ENCODE data around the gene CCN5.

CCN5 gene

DNA sequence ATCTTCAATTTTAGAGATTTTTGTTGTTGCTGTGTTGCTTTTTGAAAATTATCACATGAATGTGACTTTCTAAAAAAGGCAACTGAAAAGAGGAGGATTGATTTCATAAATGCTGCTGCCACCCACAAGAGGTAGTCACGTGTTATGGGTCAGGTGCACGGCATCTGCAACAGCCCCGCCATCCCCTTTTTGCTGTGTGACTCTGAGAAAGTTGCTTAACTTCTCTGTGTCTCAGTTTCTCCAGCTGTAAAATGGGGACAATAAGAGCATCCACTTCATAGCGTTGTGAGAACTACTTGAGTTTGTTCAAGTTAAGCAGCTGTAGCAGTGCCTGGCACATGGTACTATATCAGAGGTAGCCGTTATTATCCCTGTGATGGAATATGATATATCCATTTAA lies 10.7 kb downstream of the CCN5 start:
- no peak overlapping the region for H2AK5ac ChIP-seq (ENCODE audit: low read length, severe bottlenecking)
- peaks cover 14% of the 10 kb centered on the region for H3K4me1 ChIP-seq (ENCODE audit: control insufficient read depth, insufficient read depth, low read depth, low read length)
- H3K27ac ChIP-seq (ENCODE audit: low read length, poor library complexity, severe bottlenecking), result no peak overlapping the region
- H3K36me3 ChIP-seq (ENCODE audit: control insufficient read depth in 1 of 2, insufficient read depth in 2 of 2, low read depth in 1 of 2, low read length in 2 of 2), result peaks cover 0 to 63% of the 10 kb centered on the region in 2 experiments
- H2AFZ ChIP-seq (ENCODE audit: low read depth, low read length), result no peak overlapping the region
- H3K18ac ChIP-seq (ENCODE audit: low read depth in 1 of 2, low read length in 2 of 2), result no peak overlapping the region
- H3K79me1 ChIP-seq (replicated peaks; ENCODE audit: low read length, poor library complexity, severe bottlenecking), result no peaks in the 10 kb centered on the region
- H2BK15ac ChIP-seq (ENCODE audit: low read depth, poor library complexity, severe bottlenecking), result no peak overlapping the region
- no peak overlapping the region for H3K4ac ChIP-seq (ENCODE audit: low read depth in 1 of 2, low read length in 2 of 2)
- H2BK5ac ChIP-seq (ENCODE audit: low read depth, low read length, poor library complexity, severe bottlenecking), result no peak overlapping the region
- H3K9ac ChIP-seq (ENCODE audit: low read length), result no peak overlapping the region
- H4K91ac ChIP-seq (ENCODE audit: low read length), result no peak overlapping the region
- no peaks in the 10 kb centered on the region for H3K27me3 ChIP-seq (ENCODE audit: control insufficient read depth in 1 of 2, insufficient read depth in 1 of 2, low read length in 2 of 2)
- H2BK12ac ChIP-seq (ENCODE audit: low read length in 2 of 2), result no peak overlapping the region
- no peak for DNase-seq
- H3K23ac ChIP-seq (ENCODE audit: low read length in 2 of 2), result no peak overlapping the region
- no peak overlapping the region for H4K8ac ChIP-seq (ENCODE audit: low read length)
- H3K14ac ChIP-seq (ENCODE audit: low read length in 2 of 2), result no peak overlapping the region
- no peak overlapping the region for H2BK120ac ChIP-seq (ENCODE audit: low read depth, low read length)
- no peaks in the 10 kb centered on the region for H3K9me3 ChIP-seq (ENCODE audit: control insufficient read depth, low read length)
- H3K4me2 ChIP-seq (ENCODE audit: low read length, poor library complexity, severe bottlenecking), result no peak overlapping the region
- WGBS, result 80% methylated on average over 4 of the region's 5 CpGs
- H3K4me3 ChIP-seq (ENCODE audit: insufficient read depth in 1 of 2, low read depth in 1 of 2, low read length in 2 of 2), result no peak overlapping the region

DNA sequence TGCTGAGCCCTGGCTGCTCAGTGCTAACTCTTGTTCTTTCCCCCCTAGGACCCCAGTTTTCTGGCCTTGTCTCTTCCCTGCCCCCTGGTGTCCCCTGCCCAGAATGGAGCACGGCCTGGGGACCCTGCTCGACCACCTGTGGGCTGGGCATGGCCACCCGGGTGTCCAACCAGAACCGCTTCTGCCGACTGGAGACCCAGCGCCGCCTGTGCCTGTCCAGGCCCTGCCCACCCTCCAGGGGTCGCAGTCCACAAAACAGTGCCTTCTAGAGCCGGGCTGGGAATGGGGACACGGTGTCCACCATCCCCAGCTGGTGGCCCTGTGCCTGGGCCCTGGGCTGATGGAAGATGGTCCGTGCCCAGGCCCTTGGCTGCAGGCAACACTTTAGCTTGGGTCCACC lies 11.9 kb downstream of the CCN5 start:
- no peak overlapping the region for H2BK15ac ChIP-seq (ENCODE audit: low read depth, poor library complexity, severe bottlenecking)

GRCh38 chr20:44727651-44728050 lies 12.5 kb downstream of the CCN5 start:
- Histone ChIP-seq H3K4ac (ENCODE audit: low read depth in 1 of 2, low read length in 2 of 2) (no peak overlapping the region), H3K4me1 (ENCODE audit: control insufficient read depth, insufficient read depth, low read depth, low read length) (peaks cover 14% of the 10 kb centered on the region), H3K27me3 (ENCODE audit: control insufficient read depth in 1 of 2, insufficient read depth in 1 of 2, low read length in 2 of 2) (no peaks in the 10 kb centered on the region), H2BK120ac (ENCODE audit: low read depth, low read length) (no peak overlapping the region), H3K36me3 (ENCODE audit: control insufficient read depth in 1 of 2, insufficient read depth in 2 of 2, low read depth in 1 of 2, low read length in 2 of 2) (peaks cover 3 to 49% of the 10 kb centered on the region in 2 experiments), H2BK15ac (ENCODE audit: low read depth, poor library complexity, severe bottlenecking) (no peak overlapping the region), H3K23ac (ENCODE audit: low read length in 2 of 2) (no peak overlapping the region), H3K9ac (ENCODE audit: low read length) (peak overlapping the region; percentile 8), H3K4me2 (ENCODE audit: low read length, poor library complexity, severe bottlenecking) (no peak overlapping the region), H3K27ac (ENCODE audit: low read length, poor library complexity, severe bottlenecking) (no peak overlapping the region), H4K8ac (ENCODE audit: low read length) (no peak overlapping the region), H3K4me3 (ENCODE audit: insufficient read depth in 1 of 2, low read depth in 1 of 2, low read length in 2 of 2) (no peak overlapping the region), H3K18ac (ENCODE audit: low read depth in 1 of 2, low read length in 2 of 2) (no peak overlapping the region), H2AFZ (ENCODE audit: low read depth, low read length) (no peak overlapping the region), H3K9me3 (ENCODE audit: control insufficient read depth, low read length) (no peaks in the 10 kb centered on the region), H3K14ac (ENCODE audit: low read length in 2 of 2) (no peak overlapping the region), H2BK12ac (ENCODE audit: low read length in 2 of 2) (no peak overlapping the region), H3K79me1 (replicated peaks; ENCODE audit: low read length, poor library complexity, severe bottlenecking) (no peaks in the 10 kb centered on the region), H2AK5ac (ENCODE audit: low read length, severe bottlenecking) (peak overlapping the region; percentile 43), H4K91ac (ENCODE audit: low read length) (no peak overlapping the region), H2BK5ac (ENCODE audit: low read depth, low read length, poor library complexity, severe bottlenecking) (no peak overlapping the region)
- WGBS, result 85% methylated on average over 2 of the region's 2 CpGs
- DNase-seq, result no peak

More for the DNA sequence above, 11.9 kb downstream of the CCN5 start:
- Histone ChIP-seq H2BK12ac (ENCODE audit: low read length in 2 of 2) (no peak overlapping the region), H3K4me2 (ENCODE audit: low read length, poor library complexity, severe bottlenecking) (no peak overlapping the region), H3K4me3 (ENCODE audit: insufficient read depth in 1 of 2, low read depth in 1 of 2, low read length in 2 of 2) (no peak overlapping the region), H3K27me3 (ENCODE audit: control insufficient read depth in 1 of 2, insufficient read depth in 1 of 2, low read length in 2 of 2) (no peaks in the 10 kb centered on the region), H3K14ac (ENCODE audit: low read length in 2 of 2) (no peak overlapping the region), H2AFZ (ENCODE audit: low read depth, low read length) (no peak overlapping the region), H3K36me3 (ENCODE audit: control insufficient read depth in 1 of 2, insufficient read depth in 2 of 2, low read depth in 1 of 2, low read length in 2 of 2) (peaks cover 3 to 55% of the 10 kb centered on the region in 2 experiments), H2AK5ac (ENCODE audit: low read length, severe bottlenecking) (peak overlapping the region; percentile 34), H3K79me1 (replicated peaks; ENCODE audit: low read length, poor library complexity, severe bottlenecking) (no peaks in the 10 kb centered on the region), H3K9ac (ENCODE audit: low read length) (no peak overlapping the region), H3K27ac (ENCODE audit: low read length, poor library complexity, severe bottlenecking) (no peak overlapping the region), H3K4ac (ENCODE audit: low read depth in 1 of 2, low read length in 2 of 2) (peak overlapping the region; percentile 11 to 18), H3K4me1 (ENCODE audit: control insufficient read depth, insufficient read depth, low read depth, low read length) (peaks cover 14% of the 10 kb centered on the region), H4K8ac (ENCODE audit: low read length) (no peak overlapping the region), H3K23ac (ENCODE audit: low read length in 2 of 2) (no peak overlapping the region), H2BK5ac (ENCODE audit: low read depth, low read length, poor library complexity, severe bottlenecking) (no peak overlapping the region), H2BK120ac (ENCODE audit: low read depth, low read length) (no peak overlapping the region), H3K18ac (ENCODE audit: low read depth in 1 of 2, low read length in 2 of 2) (no peak overlapping the region), H3K9me3 (ENCODE audit: control insufficient read depth, low read length) (no peaks in the 10 kb centered on the region), H4K91ac (ENCODE audit: low read length) (peak overlapping the region; percentile 29)
- no peak for DNase-seq
- 89% methylated on average over 11 of the region's 11 CpGs for WGBS

GRCh38 chr20:44728801-44729443 lies 13.8 kb downstream of the CCN5 start:
- Histone ChIP-seq H3K27me3 (ENCODE audit: control insufficient read depth in 1 of 2, insufficient read depth in 1 of 2, low read length in 2 of 2) (no peaks in the 10 kb centered on the region), H2AFZ (ENCODE audit: low read depth, low read length) (no peak overlapping the region), H3K4me2 (ENCODE audit: low read length, poor library complexity, severe bottlenecking) (no peak overlapping the region), H3K18ac (ENCODE audit: low read depth in 1 of 2, low read length in 2 of 2) (no peak overlapping the region), H3K14ac (ENCODE audit: low read length in 2 of 2) (no peak overlapping the region), H4K91ac (ENCODE audit: low read length) (no peak overlapping the region), H2BK12ac (ENCODE audit: low read length in 2 of 2) (no peak overlapping the region), H2BK15ac (ENCODE audit: low read depth, poor library complexity, severe bottlenecking) (no peak overlapping the region), H3K4me1 (ENCODE audit: control insufficient read depth, insufficient read depth, low read depth, low read length) (peaks cover 17% of the 10 kb centered on the region), H3K36me3 (ENCODE audit: control insufficient read depth in 1 of 2, insufficient read depth in 2 of 2, low read depth in 1 of 2, low read length in 2 of 2) (peaks cover 3 to 36% of the 10 kb centered on the region in 2 experiments), H3K79me1 (replicated peaks; ENCODE audit: low read length, poor library complexity, severe bottlenecking) (no peaks in the 10 kb centered on the region), H2BK5ac (ENCODE audit: low read depth, low read length, poor library complexity, severe bottlenecking) (no peak overlapping the region), H3K9me3 (ENCODE audit: control insufficient read depth, low read length) (no peaks in the 10 kb centered on the region), H3K4me3 (ENCODE audit: insufficient read depth in 1 of 2, low read depth in 1 of 2, low read length in 2 of 2) (no peak overlapping the region), H3K4ac (ENCODE audit: low read depth in 1 of 2, low read length in 2 of 2) (no peak overlapping the region), H2BK120ac (ENCODE audit: low read depth, low read length) (no peak overlapping the region), H4K8ac (ENCODE audit: low read length) (no peak overlapping the region), H3K27ac (ENCODE audit: low read length, poor library complexity, severe bottlenecking) (peak overlapping the region; percentile 38), H3K9ac (ENCODE audit: low read length) (peak overlapping the region; percentile 57), H2AK5ac (ENCODE audit: low read length, severe bottlenecking) (peak overlapping the region; percentile 1), H3K23ac (ENCODE audit: low read length in 2 of 2) (no peak overlapping the region)
- 35% methylated on average over 9 of the region's 9 CpGs for WGBS
- DNase-seq, result peak; percentile 61

Data from mesenchymal stem cell (in vitro differentiated cells and primary cell).